HEK293 (cell line): ENCODE results near the gene VAMP8.
"Not testable (repeated sequence)": the region's sequence is repeated elsewhere in the genome, so short reads cannot be mapped to it uniquely, and the experiment has no call there.

ENCODE experiments used
- BCL11A ChIP-seq: fragments of 450-650 bp; formaldehyde crosslinking; IDR thresholded peaks from 2 replicates; pipeline ENCODE4 v1.5.1; 2016; ENCODE audit warnings: low read depth, missing biosample characterization, missing genetic modification characterization
- ZNF10 ChIP-seq: fragments of 450-650 bp; formaldehyde crosslinking; IDR thresholded peaks from 2 replicates; pipeline ENCODE4 v1.5.1; 2017; ENCODE audit warnings: missing biosample characterization, missing genetic modification characterization
- ZNF548 ChIP-seq: fragments of 450-650 bp; formaldehyde crosslinking; IDR thresholded peaks from 2 replicates; pipeline ENCODE4 v1.5.1; 2016; ENCODE audit warnings: missing biosample characterization, missing genetic modification characterization

DNA sequence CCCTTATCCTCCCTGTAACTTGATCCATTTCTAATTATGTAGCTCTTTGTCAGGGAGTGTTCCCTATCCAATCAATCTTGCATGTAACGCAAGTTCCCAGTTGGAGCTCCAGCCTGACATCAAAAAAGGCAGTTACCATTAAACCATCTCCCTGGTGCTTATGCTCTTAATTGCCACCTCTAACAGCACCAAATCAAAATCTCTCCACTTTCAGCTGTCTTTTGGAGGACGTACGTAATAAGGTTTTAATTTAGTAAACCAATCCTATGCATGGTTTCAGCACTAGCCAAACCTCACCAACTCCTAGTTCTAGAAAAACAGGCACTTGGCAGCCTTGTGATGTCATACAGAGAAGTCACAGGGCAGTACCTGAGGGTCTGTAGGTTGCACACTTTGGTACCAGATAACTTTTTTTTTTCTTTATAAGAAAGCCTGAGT, 33.1 kb upstream of the VAMP8 start:
- TF ChIP-seq ZNF10; ZNF548 (tag by site-specific recombination); BCL11A (tag by site-specific recombination): not testable (repeated sequence)
